Neuron (in vitro differentiated cells): Measurements from ENCODE around the gene RNF220.

ENCODE experiments used
- H2AFZ ChIP-seq: one replicate; pipeline ENCODE4 v1.6.1; 2013; ENCODE audit warnings: low read depth, mild to moderate bottlenecking, inconsistent platforms, low read length, moderate library complexity
- H3K27me3 ChIP-seq: one replicate; pipeline ENCODE4 v1.6.1; 2013; ENCODE audit warnings: low read length; ENCODE audit not compliant: insufficient read depth
- H3K36me3 ChIP-seq: one replicate; pipeline ENCODE4 v1.6.1; 2013; ENCODE audit warnings: low read length; ENCODE audit not compliant: insufficient read depth
- H3K4me1 ChIP-seq: one replicate; pipeline ENCODE4 v1.6.1; 2013; ENCODE audit warnings: low read length; ENCODE audit not compliant: insufficient read depth
- H3K4me3 ChIP-seq: 2 replicates; pipeline ENCODE4 v1.5.1; 2013; ENCODE audit warnings: mild to moderate bottlenecking, low read length, moderate library complexity
- H3K9me3 ChIP-seq: one replicate; pipeline ENCODE4 v1.6.1; 2013; ENCODE audit warnings: low read length

RNF220 gene

GRCh38 chr1:44425341-44426082 is 20.5 kb downstream of the RNF220 start:
- Histone ChIP-seq H2AFZ (no peak overlapping the region), H3K27me3 (no peaks in the 10 kb centered on the region), H3K4me1 (peaks cover 31% of the 10 kb centered on the region), H3K9me3 (no peaks in the 10 kb centered on the region), H3K4me3 (no peak overlapping the region), H3K36me3 (no peaks in the 10 kb centered on the region)

GRCh38 chr1:44431861-44432260 is 26.8 kb downstream of the RNF220 start:
- H3K4me1 ChIP-seq: peaks cover 13% of the 10 kb centered on the region
- H3K27me3 ChIP-seq: no peaks in the 10 kb centered on the region

GRCh38 chr1:44433209-44433608 is 28.2 kb downstream of the RNF220 start:
- Histone ChIP-seq H3K36me3 (no peaks in the 10 kb centered on the region), H3K27me3 (no peaks in the 10 kb centered on the region), H3K4me3 (no peak overlapping the region), H3K4me1 (peaks cover 23% of the 10 kb centered on the region), H2AFZ (no peak overlapping the region), H3K9me3 (no peaks in the 10 kb centered on the region)

More at GRCh38 chr1:44431861-44432260, 26.8 kb downstream of the RNF220 start:
- H3K4me3 ChIP-seq: no peak overlapping the region
- H2AFZ ChIP-seq: no peak overlapping the region
- no peaks in the 10 kb centered on the region for H3K9me3 ChIP-seq
- H3K36me3 ChIP-seq: no peaks in the 10 kb centered on the region

- Histone ChIP-seq H3K4me3 (no peak overlapping the region), H3K9me3 (no peaks in the 10 kb centered on the region), H3K36me3 (peaks cover 6% of the 10 kb centered on the region), H3K4me1 (peaks cover 23% of the 10 kb centered on the region), H3K27me3 (no peaks in the 10 kb centered on the region), H2AFZ (no peak overlapping the region)
Observed at GRCh38 chr1:44436401-44437106, 31.5 kb downstream of the RNF220 start.

- no peak overlapping the region for H3K4me3 ChIP-seq
- H3K9me3 ChIP-seq: no peaks in the 10 kb centered on the region
- H3K27me3 ChIP-seq: no peaks in the 10 kb centered on the region
- no peak overlapping the region for H2AFZ ChIP-seq
- peaks cover 23% of the 10 kb centered on the region for H3K4me1 ChIP-seq
- peaks cover 9% of the 10 kb centered on the region for H3K36me3 ChIP-seq
Observed at GRCh38 chr1:44437107-44437716, 32.2 kb downstream of the RNF220 start.

GRCh38 chr1:44442791-44443190 is 37.7 kb downstream of the RNF220 start:
- Histone ChIP-seq H2AFZ (no peak overlapping the region), H3K4me1 (peaks cover under 1% of the 10 kb centered on the region), H3K36me3 (peaks cover 24% of the 10 kb centered on the region), H3K9me3 (no peaks in the 10 kb centered on the region), H3K27me3 (no peaks in the 10 kb centered on the region), H3K4me3 (no peak overlapping the region)

- H3K36me3 ChIP-seq: peaks cover 23% of the 10 kb centered on the region
Observed at GRCh38 chr1:44447051-44447810, 42.2 kb downstream of the RNF220 start.

GRCh38 chr1:44453798-44454349 is 48.8 kb downstream of the RNF220 start:
- H2AFZ ChIP-seq: no peak overlapping the region
- H3K27me3 ChIP-seq: no peaks in the 10 kb centered on the region
- no peaks in the 10 kb centered on the region for H3K4me1 ChIP-seq
- no peaks in the 10 kb centered on the region for H3K9me3 ChIP-seq
- no peak overlapping the region for H3K4me3 ChIP-seq
- peaks cover 4% of the 10 kb centered on the region for H3K36me3 ChIP-seq

More at GRCh38 chr1:44447051-44447810, 42.2 kb downstream of the RNF220 start:
- no peak overlapping the region for H3K4me3 ChIP-seq
- H3K9me3 ChIP-seq: no peaks in the 10 kb centered on the region
- H3K4me1 ChIP-seq: no peaks in the 10 kb centered on the region
- no peak overlapping the region for H2AFZ ChIP-seq
- H3K27me3 ChIP-seq: no peaks in the 10 kb centered on the region

GRCh38 chr1:44454704-44455103 is 49.6 kb downstream of the RNF220 start:
- Histone ChIP-seq H3K4me3 (no peak overlapping the region), H3K9me3 (no peaks in the 10 kb centered on the region), H2AFZ (no peak overlapping the region), H3K36me3 (peaks cover 2% of the 10 kb centered on the region), H3K4me1 (no peaks in the 10 kb centered on the region), H3K27me3 (no peaks in the 10 kb centered on the region)

- peaks cover 15% of the 10 kb centered on the region for H3K36me3 ChIP-seq
- H3K4me1 ChIP-seq: no peaks in the 10 kb centered on the region
- H3K4me3 ChIP-seq: no peak overlapping the region
- peaks cover 8% of the 10 kb centered on the region for H3K9me3 ChIP-seq
- H3K27me3 ChIP-seq: no peaks in the 10 kb centered on the region
- no peak overlapping the region for H2AFZ ChIP-seq
Observed at GRCh38 chr1:44460107-44460882, 55.2 kb downstream of the RNF220 start.

- Histone ChIP-seq H3K36me3 (peaks cover 35% of the 10 kb centered on the region), H2AFZ (no peak overlapping the region), H3K4me1 (no peaks in the 10 kb centered on the region), H3K4me3 (no peak overlapping the region), H3K27me3 (no peaks in the 10 kb centered on the region), H3K9me3 (peaks cover 14% of the 10 kb centered on the region)
Observed at GRCh38 chr1:44464361-44464760, 59.3 kb downstream of the RNF220 start.

GRCh38 chr1:44467566-44467965 is 62.5 kb downstream of the RNF220 start:
- H3K9me3 ChIP-seq: peaks cover 12% of the 10 kb centered on the region
- H3K4me3 ChIP-seq: no peak overlapping the region
- H3K27me3 ChIP-seq: no peaks in the 10 kb centered on the region
- peaks cover 5% of the 10 kb centered on the region for H3K4me1 ChIP-seq
- H3K36me3 ChIP-seq: peaks cover 28% of the 10 kb centered on the region
- no peak overlapping the region for H2AFZ ChIP-seq
